Transverse colon (tissue), 3 donors: ENCODE measurements around the gene INO80.

Experiments
- CTCF ChIP-seq, 5 experiments: fragments of 200-600 bp in 3 of 5; fragments of 450-650 bp in 2 of 5; sonication (generic) in 3 of 5; IDR thresholded peaks; 1 replicate in 2 of 5; 2 replicates in 3 of 5; pipeline ENCODE4 v1.5.1; 2016 to 2017; ENCODE audit warnings: antibody characterized with exemption in 5 of 5, inconsistent platforms in 3 of 5, mild to moderate bottlenecking in 2 of 5, moderate library complexity in 1 of 5
- POLR2A ChIP-seq: fragments of 450-650 bp; IDR thresholded peaks from one replicate; pipeline ENCODE4 v1.6.1; 2016; ENCODE audit warnings: antibody characterized with exemption, mild to moderate bottlenecking, moderate library complexity

- TF ChIP-seq CTCF (IDR thresholded peaks at IDR 0.05) (no peak), POLR2A (no peak)
Observed at GRCh38 chr15:41122849-41123248, 6.8 kb upstream of the INO80 start.
